NOMO-1 treated with dmso at 0.1 percent for 144 hours (cell line): ENCODE data around the gene ADGRV1.
"Not testable (repeated sequence)": the region's sequence is repeated elsewhere in the genome, so short reads cannot be mapped to it uniquely, and the experiment has no call there.

ENCODE experiments used
- DNase-seq: peaks from one replicate; lab custom pipeline; 2025; ENCODE audit not compliant: unreplicated experiment; lab: John Stamatoyannopoulos, UW

Gene ADGRV1

GRCh38 chr5:90802474-90803317 is 244.1 kb downstream of the ADGRV1 start:
- no peak for DNase-seq

GRCh38 chr5:90803381-90803780 is 244.8 kb downstream of the ADGRV1 start:
- DNase-seq = no peak

- DNase-seq = no peak
These were observed 245.3 kb downstream of the ADGRV1 start for GRCh38 chr5:90803876-90804275.

- DNase-seq = no peak
These were observed 248.9 kb downstream of the ADGRV1 start for GRCh38 chr5:90807496-90807895.

GRCh38 chr5:90809311-90810056 is 250.9 kb downstream of the ADGRV1 start:
- no peak for DNase-seq

- no peak for DNase-seq
These were observed 251.6 kb downstream of the ADGRV1 start for GRCh38 chr5:90810211-90810610.

GRCh38 chr5:90813392-90813791 is 254.8 kb downstream of the ADGRV1 start:
- DNase-seq = no peak

- not testable (repeated sequence) for DNase-seq
These were observed 263.5 kb downstream of the ADGRV1 start for GRCh38 chr5:90822062-90822461.

- no peak for DNase-seq
These were observed 265.8 kb downstream of the ADGRV1 start for GRCh38 chr5:90824436-90824835.

GRCh38 chr5:90830058-90830457 is 271.5 kb downstream of the ADGRV1 start:
- no peak for DNase-seq

GRCh38 chr5:90833753-90834152 is 275.2 kb downstream of the ADGRV1 start:
- no peak for DNase-seq

GRCh38 chr5:90834711-90835110 is 276.1 kb downstream of the ADGRV1 start:
- DNase-seq = no peak

GRCh38 chr5:90843443-90843842 is 284.8 kb downstream of the ADGRV1 start:
- DNase-seq = peak; percentile 9

GRCh38 chr5:90844931-90845330 is 286.3 kb downstream of the ADGRV1 start:
- no peak for DNase-seq

GRCh38 chr5:90845723-90846554 is 287.3 kb downstream of the ADGRV1 start:
- peak; percentile 21 for DNase-seq

GRCh38 chr5:90847606-90848005 is 289.0 kb downstream of the ADGRV1 start:
- DNase-seq = not testable (repeated sequence)

- no peak for DNase-seq
These were observed 291.3 kb downstream of the ADGRV1 start for GRCh38 chr5:90849939-90850338.

GRCh38 chr5:90852531-90852930 is 293.9 kb downstream of the ADGRV1 start:
- DNase-seq = no peak

GRCh38 chr5:90853750-90854149 is 295.2 kb downstream of the ADGRV1 start:
- no peak for DNase-seq

- DNase-seq = no peak
These were observed 295.6 kb downstream of the ADGRV1 start for GRCh38 chr5:90854169-90854568.

GRCh38 chr5:90855296-90856010 is 296.9 kb downstream of the ADGRV1 start:
- DNase-seq = no peak
